Vagina (tissue), 2 donors: ENCODE measurements around the gene POR.

Experiments used
- CTCF ChIP-seq, 3 experiments: fragments of 450-650 bp in 2 of 3; fragments of 200-600 bp in 1 of 3; sonication (generic) in 1 of 3; IDR thresholded peaks; one replicate each; pipeline ENCODE4 v1.5.1; 2017 to 2019; ENCODE audit warnings: antibody characterized with exemption in 3 of 3, mild to moderate bottlenecking in 2 of 3, moderate library complexity in 2 of 3
- POLR2A ChIP-seq, 2 donors: fragments of 450-650 bp; IDR thresholded peaks; one replicate each; pipeline ENCODE4 v1.6.1; 2017; ENCODE audit warnings: antibody characterized with exemption in 2 of 2, mild to moderate bottlenecking in 2 of 2, moderate library complexity in 2 of 2

GRCh38 chr7:75922966-75923603 lies 8.1 kb downstream of the POR start:
- TF ChIP-seq CTCF (IDR thresholded peaks at IDR 0.05) (no peak), POLR2A (IDR thresholded peaks at IDR 0.05) (no peak)
